Body of pancreas (tissue), 4 donors: ENCODE data around the gene HS6ST3.

Experiments
- CTCF ChIP-seq, 7 experiments: fragments of 450-650 bp in 4 of 7; fragments of 200-600 bp in 3 of 7; sonication (generic) in 3 of 7; IDR thresholded peaks; one replicate each; pipeline ENCODE4 v1.5.1; 2016 to 2019; ENCODE audit warnings: antibody characterized with exemption in 7 of 7
- POLR2A ChIP-seq, 3 donors: fragments of 450-650 bp; IDR thresholded peaks; one replicate each; pipeline ENCODE4 v1.6.1; 2016; ENCODE audit warnings: antibody characterized with exemption in 3 of 3, mild to moderate bottlenecking in 2 of 3

DNA sequence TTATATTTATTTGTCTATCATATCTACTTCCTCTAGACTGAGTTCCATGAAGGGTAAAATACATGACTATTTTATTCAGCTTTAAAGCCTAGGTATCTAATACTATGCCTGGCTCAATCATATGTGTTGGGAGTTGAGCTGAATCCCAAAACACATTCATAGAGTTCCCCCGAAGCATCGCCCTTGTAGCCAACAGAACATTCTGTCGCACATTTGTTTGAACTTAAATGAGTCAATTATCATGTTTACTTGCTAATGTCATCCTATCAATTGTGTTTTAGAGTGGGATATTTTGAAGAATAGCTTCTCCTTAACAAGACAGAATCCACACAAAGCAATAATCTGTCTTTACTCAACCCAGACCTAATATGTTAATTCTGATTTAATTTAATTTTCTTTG, 252.4 kb downstream of the HS6ST3 start:
- TF ChIP-seq CTCF (IDR thresholded peaks at IDR 0.05) (no peak), POLR2A (IDR thresholded peaks at IDR 0.05) (no peak)
